Activated CD8-positive, alpha-beta memory T cell treated with anti-CD3 and anti-CD28 coated beads for 36 hours (primary cell): ENCODE data around the gene MYO5B. TPM values are rescaled to one million over a fixed set of nuclear protein-coding genes. Genes with fewer than 3 reads are reported as not detected.
"Not testable (repeated sequence)": the region's sequence is repeated elsewhere in the genome, so short reads cannot be mapped to it uniquely, and the experiment has no call there.

ENCODE experiments used
- CTCF ChIA-PET: fragments of 350-600 bp; sonication (Branson Sonifier 250); formaldehyde crosslinking; loops from one replicate; lab custom pipeline; 2021; ENCODE audit warnings: antibody characterized with exemption; lab: Charles Lee
- POLR2A ChIA-PET: fragments of 350-600 bp; sonication (Branson Sonifier 250); formaldehyde crosslinking; loops from one replicate; lab custom pipeline; 2021; ENCODE audit warnings: antibody characterized with exemption; lab: Charles Lee
- total RNA-seq, 2 experiments: library from RNA; stranded (reverse); gene quantifications; one replicate each; pipeline ENCODE4 v1.2.3, GENCODE V29; 2021

MYO5B gene
- total RNA-seq, 2 experiments from 2014 or later, result not detected

DNA sequence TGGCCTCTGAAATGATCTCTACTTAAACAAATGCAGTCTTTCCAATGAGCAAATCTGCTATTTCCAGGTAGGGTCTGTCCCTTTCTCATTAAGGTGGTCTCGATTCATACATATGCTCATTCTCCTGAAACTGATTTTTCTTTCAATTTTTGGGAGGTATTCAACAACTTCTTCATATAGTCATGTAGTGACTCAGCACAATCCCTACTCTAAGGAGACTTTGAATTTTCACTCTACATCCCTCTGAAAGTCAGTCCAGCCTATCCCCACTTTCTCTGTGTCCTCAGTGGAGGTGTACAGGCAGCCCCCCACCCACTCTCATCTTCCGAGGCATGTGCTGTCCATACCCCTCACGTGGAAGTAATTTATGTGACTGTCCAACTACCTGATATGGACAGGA, 281.7 kb downstream of the MYO5B start:
- POLR2A ChIA-PET, result no interaction called here
- CTCF ChIA-PET, result no interaction called here

DNA sequence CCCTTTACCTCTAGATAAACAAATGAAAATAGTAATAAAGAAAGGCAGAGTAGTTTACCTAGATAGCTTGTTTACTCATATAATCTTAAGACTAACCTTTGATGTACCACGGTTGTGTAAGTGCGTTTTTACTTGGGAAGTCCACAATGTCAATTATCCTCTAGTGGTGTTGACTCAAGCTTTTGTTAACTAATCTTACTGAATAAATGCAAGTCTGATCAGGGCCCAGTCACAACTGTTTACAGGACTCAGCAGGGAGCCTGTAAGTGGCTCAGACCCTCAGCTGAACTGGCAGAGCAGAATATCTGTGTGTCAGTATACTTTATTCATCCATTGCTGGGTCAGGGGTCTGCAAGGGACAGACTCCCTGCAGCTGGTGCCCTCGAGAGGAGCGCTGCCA, 283.5 kb downstream of the MYO5B start:
- CTCF ChIA-PET, result no interaction called here
- POLR2A ChIA-PET, result no interaction called here

DNA sequence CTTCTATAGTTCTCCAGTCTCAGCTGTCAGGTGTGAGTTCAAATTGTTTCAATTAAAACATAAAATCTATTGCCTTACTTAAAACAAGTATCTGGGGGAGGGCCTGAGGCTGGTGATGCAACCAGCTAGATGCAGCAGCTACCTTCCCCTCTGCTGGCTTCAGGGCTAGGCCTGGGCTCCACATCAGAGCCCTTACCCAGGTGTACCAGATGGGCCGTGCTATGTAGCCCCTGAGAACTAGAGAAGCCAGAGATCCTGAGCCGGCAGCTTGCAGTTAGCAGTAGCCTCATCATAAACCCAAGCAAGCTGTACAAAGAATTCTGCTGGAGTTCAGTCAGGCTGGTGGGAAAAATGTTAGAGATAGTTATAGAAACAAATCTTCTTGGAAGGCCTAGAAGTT, 284.0 kb downstream of the MYO5B start:
- POLR2A ChIA-PET, result no interaction called here
- CTCF ChIA-PET, result no interaction called here

DNA sequence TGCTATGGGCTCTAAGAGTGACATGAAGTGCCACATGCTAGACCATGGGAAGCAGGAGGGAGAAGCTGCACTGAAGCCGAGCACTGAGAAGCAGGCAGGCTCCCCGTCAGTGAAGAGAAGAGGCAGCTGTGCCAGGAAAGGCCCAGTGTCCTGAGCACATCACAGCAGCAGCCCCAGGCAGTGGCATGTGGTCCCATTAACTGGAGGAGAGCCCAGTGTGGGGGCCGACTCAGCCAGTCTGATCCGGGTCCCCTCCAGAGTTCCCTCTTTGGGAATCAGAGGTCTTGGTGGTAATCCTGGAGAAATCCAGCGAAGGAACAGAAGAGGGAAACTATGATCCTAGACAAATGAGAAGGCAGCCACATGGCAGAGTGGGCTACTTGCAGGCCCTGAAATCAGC, 284.9 kb downstream of the MYO5B start:
- ChIA-PET POLR2A (no interaction called here), CTCF (no interaction called here)

DNA sequence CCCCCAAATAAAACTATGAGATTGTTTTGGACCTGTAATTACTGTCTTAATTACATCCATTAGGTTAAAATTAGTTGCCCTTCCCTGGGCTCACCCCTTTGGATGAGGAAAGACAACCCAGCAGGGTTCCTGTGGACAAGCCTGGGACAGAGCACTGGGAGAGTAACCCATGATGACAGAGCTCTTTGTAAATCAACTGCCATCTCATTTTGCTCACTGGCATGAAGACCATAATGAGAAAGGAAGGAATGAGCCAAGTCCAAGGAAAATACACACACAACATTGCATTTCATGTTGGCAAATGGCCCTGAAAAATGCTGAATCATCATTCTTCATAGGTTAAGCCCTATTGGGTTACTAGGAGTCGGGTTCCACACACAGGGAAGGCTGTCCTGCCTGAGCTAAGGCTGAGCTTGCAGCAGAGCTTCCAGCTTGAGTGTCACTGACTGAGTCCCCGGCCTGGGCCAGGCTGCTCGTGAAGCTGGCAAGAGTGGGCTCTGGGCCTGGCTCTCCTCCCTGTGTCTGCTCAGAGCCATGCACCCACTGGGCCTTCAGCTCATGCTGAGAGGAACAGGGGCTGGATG, 287.5 kb downstream of the MYO5B start:
- CTCF ChIA-PET, result no interaction called here
- POLR2A ChIA-PET, result no interaction called here

DNA sequence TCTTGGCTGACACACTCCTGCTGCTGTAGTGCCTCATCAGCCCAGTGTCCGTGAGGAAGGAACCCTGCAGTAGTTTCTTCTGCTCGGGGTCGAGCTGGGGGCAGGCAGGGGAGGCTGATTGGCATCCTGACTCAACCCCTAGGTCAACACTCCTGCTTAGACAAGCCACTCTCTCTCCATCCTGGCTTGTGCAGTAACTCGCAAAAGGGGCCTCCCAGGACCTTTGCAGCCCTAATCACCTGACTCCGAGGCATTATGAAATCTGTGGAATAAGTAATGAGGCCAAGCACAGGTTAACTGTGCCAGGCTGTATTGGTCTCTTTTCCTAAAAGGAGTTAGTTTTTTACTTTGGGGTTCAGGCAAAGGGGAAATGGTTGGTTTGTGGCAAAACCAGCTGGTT, 289.2 kb downstream of the MYO5B start:
- ChIA-PET CTCF (no interaction called here), POLR2A (no interaction called here)

DNA sequence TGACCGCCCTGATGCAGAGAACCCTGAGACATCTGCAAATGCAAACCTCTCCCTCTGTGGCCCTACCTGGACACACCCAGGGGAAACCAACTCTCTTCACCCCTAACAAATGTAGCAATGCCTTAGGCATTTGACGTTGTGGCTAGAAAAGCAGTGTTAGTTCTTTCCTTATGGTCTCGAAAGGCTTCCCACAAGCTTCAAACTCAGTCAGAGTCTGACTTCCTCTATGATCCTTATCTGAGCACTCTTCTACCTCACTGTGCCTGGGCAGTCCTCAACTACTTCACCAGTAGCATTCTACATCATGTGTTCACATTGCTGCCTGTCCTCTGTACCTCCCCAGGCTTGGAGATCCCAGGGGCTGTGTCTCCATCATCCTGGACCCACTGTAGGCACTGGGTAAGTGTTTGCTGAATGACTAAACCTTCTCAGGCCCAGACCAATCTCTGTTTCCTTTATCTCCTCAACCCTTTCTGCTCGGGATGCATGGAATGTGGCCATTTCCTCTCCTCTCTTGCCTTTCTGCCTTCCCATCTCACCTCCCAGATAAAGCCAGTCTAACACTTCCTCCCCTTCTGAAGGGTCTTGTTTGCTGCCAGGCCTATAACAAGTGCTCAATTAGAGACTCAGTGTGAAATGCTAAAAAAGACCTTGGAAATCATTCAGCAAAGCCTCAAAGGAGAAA, 289.9 kb downstream of the MYO5B start:
- ChIA-PET CTCF (no interaction called here), POLR2A (no interaction called here)

DNA sequence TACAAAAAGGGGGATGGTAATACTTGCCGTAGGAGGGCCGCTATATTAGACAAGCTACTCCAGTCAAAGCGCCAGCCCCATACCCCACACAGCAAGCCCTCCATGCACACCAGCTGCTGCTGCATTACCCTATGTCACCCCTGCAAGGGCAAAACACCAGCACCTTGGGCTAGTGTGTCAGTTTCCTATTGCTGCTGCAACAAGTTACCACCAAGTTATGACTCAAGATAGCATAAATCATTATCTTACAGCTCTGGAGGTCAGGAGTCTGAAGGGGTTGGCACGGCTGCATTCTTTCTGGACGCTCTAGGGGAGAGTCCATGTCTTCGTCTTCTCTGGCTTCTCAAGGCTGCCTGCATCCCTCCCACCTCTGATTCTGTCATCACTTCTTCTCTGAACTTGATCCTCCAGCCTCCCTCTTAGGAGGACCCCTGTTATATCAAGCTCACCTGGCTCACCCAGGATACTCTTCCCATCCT, 293.0 kb downstream of the MYO5B start:
- POLR2A ChIA-PET, result no interaction called here

DNA sequence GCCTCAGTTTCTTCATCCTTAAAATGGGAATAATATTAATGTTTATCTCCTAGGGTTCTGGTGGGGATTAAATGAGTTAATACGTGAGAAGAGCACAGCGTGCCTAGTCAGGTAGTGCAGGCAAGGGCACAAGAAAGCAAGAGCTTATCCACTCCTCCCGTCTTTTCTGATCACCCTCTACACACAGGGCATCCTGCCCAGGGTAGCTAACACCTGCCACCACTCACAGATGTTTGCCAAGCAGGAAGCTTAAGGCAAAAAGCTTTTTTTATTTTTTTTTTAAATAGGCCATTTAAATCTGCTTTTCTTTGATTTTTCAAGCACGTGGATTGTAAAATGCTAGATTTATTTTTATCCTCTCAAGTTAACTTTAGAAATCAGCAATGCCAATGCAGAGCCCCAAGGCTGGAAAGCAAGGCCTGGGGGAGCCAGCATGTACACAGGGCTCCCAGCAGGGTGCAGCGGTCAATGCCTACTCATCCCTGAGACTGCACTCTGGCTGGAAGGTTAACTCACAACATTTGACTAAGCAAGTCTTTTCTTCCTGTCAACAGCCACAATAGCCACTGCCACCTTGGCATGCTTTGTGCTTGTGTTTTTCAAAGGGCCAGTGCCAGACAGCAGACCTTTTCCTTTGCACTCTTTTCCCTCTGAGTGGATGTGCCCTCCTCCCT, 295.2 kb downstream of the MYO5B start:
- ChIA-PET CTCF (no interaction called here), POLR2A (no interaction called here)

More for the DNA sequence above, 293.0 kb downstream of the MYO5B start:
- CTCF ChIA-PET, result no interaction called here

DNA sequence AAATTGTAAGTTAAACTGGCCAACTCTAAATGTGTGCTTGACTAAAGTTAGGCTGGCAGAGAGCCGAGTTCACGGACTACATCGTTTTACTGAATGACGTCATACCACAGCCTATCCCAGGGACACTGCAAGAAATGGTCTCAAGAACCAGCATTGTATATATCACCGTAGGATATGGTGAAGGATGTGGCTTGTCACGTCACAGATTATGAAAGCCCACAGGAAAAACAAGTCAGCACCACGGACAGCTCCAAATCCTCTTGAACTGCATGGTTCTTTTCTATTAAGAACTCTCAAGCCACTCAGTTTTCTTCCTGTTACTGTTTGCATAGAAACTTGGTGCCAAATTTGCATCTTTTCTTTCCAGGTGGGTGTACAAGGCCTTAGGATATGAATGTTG, 296.5 kb downstream of the MYO5B start:
- POLR2A ChIA-PET, result no interaction called here
- CTCF ChIA-PET, result no interaction called here

DNA sequence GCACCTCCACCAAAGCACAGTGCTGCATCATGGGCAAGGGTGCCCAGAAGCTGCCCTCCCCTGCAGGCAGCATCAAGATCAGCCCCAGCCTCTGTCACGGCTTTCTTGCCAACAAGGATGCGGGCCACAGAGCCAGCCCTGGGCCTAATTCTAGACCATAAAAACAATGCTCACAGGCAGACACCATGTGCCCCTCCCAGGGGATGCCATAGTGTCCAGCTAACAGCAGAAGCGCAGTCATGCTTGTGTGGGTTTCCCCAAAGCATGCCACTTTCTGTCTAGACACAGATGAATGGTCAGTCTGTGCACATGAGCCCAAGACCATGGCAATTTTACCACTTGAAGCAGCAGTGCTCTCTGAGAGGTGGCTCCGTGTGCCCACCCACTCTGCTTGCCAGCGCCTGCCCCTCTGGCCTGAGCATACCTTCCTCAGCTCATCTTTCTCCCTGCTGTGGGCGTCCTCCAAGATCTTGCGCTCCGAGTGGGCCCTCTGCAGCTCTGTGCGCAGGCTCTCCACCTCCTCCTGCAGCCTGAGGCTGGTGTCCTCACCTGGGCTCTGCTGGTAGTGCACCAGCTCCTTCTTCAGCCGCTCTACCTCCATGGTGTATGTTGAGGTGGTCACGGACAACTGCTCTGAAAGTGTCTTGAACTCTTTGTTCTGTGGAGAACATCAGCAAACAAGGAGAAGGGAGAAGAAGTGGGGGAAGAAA, 300.3 kb downstream of the MYO5B start:
- ChIA-PET CTCF (no interaction called here), POLR2A (no interaction called here)

DNA sequence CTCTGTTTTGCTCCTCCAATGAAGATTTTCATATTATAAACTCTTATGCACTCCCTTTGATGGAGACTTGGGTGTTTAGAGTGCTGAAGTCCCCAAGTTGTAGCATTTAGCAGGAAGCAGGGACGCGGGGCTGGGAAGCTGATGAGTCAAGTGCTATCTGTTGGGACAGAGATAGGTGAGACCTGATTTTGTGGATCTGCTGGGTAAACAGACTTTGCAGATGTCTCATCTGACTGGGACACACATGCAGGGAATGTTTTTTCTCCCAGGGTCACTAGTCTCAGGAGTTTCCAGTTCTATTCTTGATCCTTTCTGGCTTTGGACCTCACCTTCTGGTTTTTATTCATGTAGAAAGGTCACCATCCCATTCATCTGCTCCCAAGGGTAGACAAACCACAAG, 301.9 kb downstream of the MYO5B start:
- ChIA-PET CTCF (no interaction called here), POLR2A (no interaction called here)

DNA sequence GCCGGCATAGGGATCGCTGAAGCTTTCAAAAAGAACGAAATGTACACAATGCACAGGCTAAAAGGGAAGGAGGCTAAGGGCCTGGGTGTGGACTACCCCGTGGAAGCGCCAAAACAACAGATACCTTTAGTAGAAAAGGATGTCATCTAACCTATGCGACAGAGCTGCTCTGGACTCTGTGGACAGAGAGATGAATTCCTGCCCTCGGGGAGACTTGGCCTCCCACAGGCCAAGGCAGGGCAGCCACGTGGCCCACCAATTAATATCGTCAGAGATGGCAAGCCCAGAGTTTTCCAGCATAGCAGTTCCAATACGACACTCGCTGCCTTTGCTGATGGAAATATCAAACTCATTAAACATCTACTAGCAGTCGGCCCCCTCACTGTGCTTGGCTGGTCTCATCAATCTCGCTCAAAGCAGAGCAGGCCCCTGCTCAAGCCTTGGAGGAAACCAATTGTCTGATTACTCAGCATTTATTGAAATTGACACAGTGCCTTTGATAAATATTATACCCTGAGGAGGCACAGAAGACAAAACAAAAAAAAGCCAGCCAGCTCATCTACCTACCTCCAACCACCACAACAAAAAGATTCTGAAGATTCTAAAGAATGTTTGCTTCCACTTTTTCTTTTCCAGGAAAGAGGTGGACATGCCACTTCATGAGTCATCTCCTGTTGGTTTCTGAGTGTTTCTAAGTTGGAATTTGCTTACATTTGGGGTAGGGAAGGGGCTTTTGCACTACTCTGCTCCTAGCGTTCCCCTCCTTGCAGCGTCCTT, 302.6 kb downstream of the MYO5B start:
- CTCF ChIA-PET, result no interaction called here
- POLR2A ChIA-PET, result no interaction called here

DNA sequence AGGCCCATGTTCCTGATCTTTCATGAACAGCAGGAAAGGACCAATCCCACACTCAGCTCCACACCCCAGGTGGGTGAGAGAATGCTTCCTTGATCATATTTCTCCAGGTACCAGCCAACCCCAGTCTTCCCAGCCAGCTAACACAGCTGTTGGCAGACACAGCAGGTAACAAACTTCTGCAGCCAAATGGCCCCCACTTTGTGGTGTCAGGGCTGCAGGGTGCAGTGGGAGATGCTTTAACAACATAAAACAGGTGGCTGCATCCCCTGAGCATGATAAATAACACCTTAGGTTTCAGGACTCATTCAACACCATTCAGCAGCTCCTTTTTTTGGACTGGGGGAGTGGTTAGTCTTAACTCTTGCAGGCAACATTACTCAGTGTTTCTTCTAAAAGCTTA, 304.9 kb downstream of the MYO5B start:
- ChIA-PET POLR2A (no interaction called here), CTCF (no interaction called here)

DNA sequence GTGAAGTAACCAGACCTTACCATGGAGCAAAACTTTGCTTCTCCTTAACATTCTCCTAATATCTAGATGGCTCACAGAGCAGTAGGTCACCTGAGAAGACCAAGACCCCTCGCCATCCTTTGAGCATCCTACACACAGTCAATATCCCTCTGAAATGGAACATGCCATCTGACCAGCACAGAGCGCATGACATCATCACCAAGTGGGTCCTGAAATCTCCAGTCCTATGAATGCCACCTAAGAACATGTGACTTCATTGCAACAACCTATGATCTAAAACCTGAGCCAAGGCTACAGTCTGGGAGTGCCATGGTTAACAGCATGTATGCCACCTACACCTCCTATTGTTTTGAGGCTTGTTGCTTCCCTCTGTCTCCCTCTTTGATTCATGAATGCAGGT, 305.4 kb downstream of the MYO5B start:
- CTCF ChIA-PET, POLR2A ChIA-PET: not testable (repeated sequence)

DNA sequence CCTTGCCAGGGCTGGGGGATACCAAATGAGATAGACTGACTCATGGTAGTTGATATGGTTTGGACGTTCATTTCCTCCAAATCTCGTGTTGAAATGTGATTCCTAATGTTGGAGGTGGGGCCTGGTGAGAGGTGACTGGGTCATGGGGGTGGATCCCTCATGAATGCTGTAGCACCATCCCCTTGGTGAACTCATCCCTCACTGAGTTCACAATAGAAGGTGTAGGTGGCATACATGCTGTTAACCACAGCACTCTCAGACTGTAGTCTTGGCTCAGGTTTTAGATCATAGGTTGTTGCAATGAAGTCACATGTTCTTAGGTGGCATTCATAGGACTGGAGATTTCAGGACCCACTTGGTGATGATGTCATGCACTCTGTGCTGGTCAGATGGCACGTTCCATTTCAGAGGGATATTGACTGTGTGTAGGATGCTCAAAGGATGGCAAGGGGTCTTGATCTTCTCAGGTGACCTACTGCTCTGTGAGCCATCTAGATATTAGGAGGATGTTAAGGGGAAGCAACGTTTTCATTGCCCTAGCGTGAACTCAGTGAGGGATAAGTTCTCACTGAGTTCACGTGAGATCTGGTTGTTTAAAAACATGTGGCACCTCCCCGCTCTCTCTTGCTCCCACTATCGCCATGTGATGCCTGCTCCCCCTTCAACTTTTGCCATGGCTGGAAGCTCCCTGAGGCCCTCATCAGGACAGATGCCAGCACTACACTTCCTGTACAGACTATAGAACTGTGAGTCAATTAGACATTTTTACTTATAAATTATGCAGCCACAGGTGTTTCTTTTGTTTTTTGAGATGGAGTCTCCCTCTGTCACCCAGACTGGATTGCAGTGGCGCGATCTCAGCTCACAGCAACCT, 307.8 kb downstream of the MYO5B start:
- POLR2A ChIA-PET, result no interaction called here
- CTCF ChIA-PET, result no interaction called here

DNA sequence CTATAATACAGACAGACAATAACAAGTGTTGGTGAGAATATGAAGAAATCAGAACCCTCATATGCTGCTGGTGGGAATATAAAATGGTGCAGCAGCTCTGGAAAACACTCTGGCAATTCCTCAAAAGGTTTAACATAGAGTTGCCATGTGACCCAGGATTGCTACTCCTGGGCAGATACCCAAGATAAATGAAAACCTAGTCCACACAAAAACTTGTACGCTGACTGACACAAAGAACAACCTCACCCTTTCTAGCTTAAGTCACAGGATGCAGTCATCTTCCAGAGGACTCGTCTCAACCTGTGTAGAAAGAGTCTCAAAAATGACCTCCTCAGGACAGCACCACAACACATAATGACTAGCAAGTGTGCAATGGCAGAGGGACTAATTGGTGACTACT, 310.0 kb downstream of the MYO5B start:
- ChIA-PET POLR2A (no interaction called here), CTCF (no interaction called here)

DNA sequence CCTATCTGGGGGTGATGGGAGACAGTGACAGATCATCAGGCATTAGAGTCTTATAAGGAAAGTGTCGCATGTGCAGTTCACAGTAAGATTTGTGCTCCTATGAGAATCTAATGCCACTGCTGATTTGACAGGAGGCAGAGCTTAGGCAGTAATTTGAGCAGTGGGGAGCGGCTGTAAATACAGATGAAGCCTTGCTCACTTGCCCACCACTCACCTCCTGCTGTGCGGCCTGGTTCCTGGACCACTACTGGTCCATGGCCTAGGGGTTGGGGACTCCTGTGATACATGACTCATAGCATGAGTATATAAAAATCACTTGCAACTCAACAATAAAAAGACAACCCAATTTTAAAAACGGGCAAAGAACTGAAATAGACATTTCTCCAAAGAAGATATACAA, 310.5 kb downstream of the MYO5B start:
- POLR2A ChIA-PET, result no interaction called here
- CTCF ChIA-PET, result no interaction called here

DNA sequence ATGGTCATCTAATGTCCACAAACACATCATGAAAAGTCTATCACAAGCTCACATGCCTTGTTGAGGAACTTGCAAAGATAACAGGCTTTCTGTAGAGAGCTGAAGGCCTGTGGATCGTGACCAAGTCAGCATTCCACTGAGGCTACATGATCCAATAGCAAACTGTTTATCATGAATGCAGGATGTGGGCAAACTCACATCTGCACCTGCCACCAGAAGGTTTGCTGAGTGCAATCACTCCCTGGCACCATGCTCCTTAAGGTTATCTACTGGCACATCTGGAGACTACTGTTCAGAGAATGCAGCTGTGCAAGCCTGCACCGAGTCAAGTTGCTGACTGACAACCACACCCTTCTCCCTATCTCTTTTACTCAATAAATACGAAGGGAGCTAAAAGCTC, 314.3 kb downstream of the MYO5B start:
- ChIA-PET POLR2A (no interaction called here), CTCF (no interaction called here)
